ENCODE results near the gene GALR1.

The GALR1 gene

GRCh38 chr18:77308216-77308615 is 58.6 kb downstream of the GALR1 start:
- no peaks in the 10 kb centered on the region for H3K9me3 Mint-ChIP-seq
- peaks cover 37% of the 10 kb centered on the region for H3K27me3 Mint-ChIP-seq
- H3K4me1 Mint-ChIP-seq = no peaks in the 10 kb centered on the region
- no peak overlapping the region for H3K27ac Mint-ChIP-seq (ENCODE audit: low read depth)
- peaks cover 1% of the 10 kb centered on the region for H3K36me3 Mint-ChIP-seq (ENCODE audit: insufficient read depth)
- DNase-seq (ENCODE audit: low spot score in 2 of 2) = no peak
- ATAC-seq (replicated peaks; ENCODE audit: extremely low read depth, poor library complexity, severe bottlenecking) = no peak
- no peak overlapping the region for H3K4me3 Mint-ChIP-seq

GRCh38 chr18:77314511-77314910 is 64.9 kb downstream of the GALR1 start:
- no peak for ATAC-seq (replicated peaks; ENCODE audit: extremely low read depth, poor library complexity, severe bottlenecking)
- H3K9me3 Mint-ChIP-seq = no peaks in the 10 kb centered on the region
- no peaks in the 10 kb centered on the region for H3K4me1 Mint-ChIP-seq
- H3K4me3 Mint-ChIP-seq = no peak overlapping the region
- peaks cover 8% of the 10 kb centered on the region for H3K27me3 Mint-ChIP-seq
- no peaks in the 10 kb centered on the region for H3K36me3 Mint-ChIP-seq (ENCODE audit: insufficient read depth)
- no peak for DNase-seq (ENCODE audit: low spot score in 2 of 2)
- no peak overlapping the region for H3K27ac Mint-ChIP-seq (ENCODE audit: low read depth)

GRCh38 chr18:77314952-77315351 is 65.3 kb downstream of the GALR1 start:
- H3K4me1 Mint-ChIP-seq = no peaks in the 10 kb centered on the region
- no peaks in the 10 kb centered on the region for H3K9me3 Mint-ChIP-seq
- no peak overlapping the region for H3K4me3 Mint-ChIP-seq
- H3K27ac Mint-ChIP-seq (ENCODE audit: low read depth) = no peak overlapping the region
- peaks cover 8% of the 10 kb centered on the region for H3K27me3 Mint-ChIP-seq
- DNase-seq (ENCODE audit: low spot score in 2 of 2) (no peak), ATAC-seq (replicated peaks; ENCODE audit: extremely low read depth, poor library complexity, severe bottlenecking) (no peak)
- H3K36me3 Mint-ChIP-seq (ENCODE audit: insufficient read depth) = no peaks in the 10 kb centered on the region

- H3K27ac Mint-ChIP-seq (ENCODE audit: low read depth) = no peak overlapping the region
- H3K27me3 Mint-ChIP-seq = peaks cover 18% of the 10 kb centered on the region
- H3K4me1 Mint-ChIP-seq = no peaks in the 10 kb centered on the region
- ATAC-seq (replicated peaks; ENCODE audit: extremely low read depth, poor library complexity, severe bottlenecking) (no peak), DNase-seq (ENCODE audit: low spot score in 2 of 2) (no peak)
- H3K36me3 Mint-ChIP-seq (ENCODE audit: insufficient read depth) = peaks cover 2% of the 10 kb centered on the region
- no peak overlapping the region for H3K4me3 Mint-ChIP-seq
- H3K9me3 Mint-ChIP-seq = no peaks in the 10 kb centered on the region
Observed at GRCh38 chr18:77316008-77316407, 66.4 kb downstream of the GALR1 start.

GRCh38 chr18:77316641-77317040 is 67.0 kb downstream of the GALR1 start:
- Mint-ChIP-seq H3K9me3 (no peaks in the 10 kb centered on the region), H3K4me1 (no peaks in the 10 kb centered on the region), H3K36me3 (ENCODE audit: insufficient read depth) (peaks cover 2% of the 10 kb centered on the region), H3K4me3 (no peak overlapping the region), H3K27ac (ENCODE audit: low read depth) (no peak overlapping the region), H3K27me3 (peaks cover 22% of the 10 kb centered on the region)
- no peak for DNase-seq (ENCODE audit: low spot score in 2 of 2)
- no peak for ATAC-seq (replicated peaks; ENCODE audit: extremely low read depth, poor library complexity, severe bottlenecking)

- Mint-ChIP-seq H3K4me3 (no peak overlapping the region), H3K9me3 (no peaks in the 10 kb centered on the region), H3K27me3 (peaks cover 46% of the 10 kb centered on the region), H3K36me3 (ENCODE audit: insufficient read depth) (peaks cover 2% of the 10 kb centered on the region), H3K4me1 (no peaks in the 10 kb centered on the region), H3K27ac (ENCODE audit: low read depth) (no peak overlapping the region)
- DNase-seq (ENCODE audit: low spot score in 2 of 2) = no peak
- ATAC-seq (replicated peaks; ENCODE audit: extremely low read depth, poor library complexity, severe bottlenecking) = no peak
Observed at GRCh38 chr18:77320971-77321559, 71.4 kb downstream of the GALR1 start.

- Mint-ChIP-seq H3K27me3 (peaks cover 46% of the 10 kb centered on the region), H3K36me3 (ENCODE audit: insufficient read depth) (peaks cover 2% of the 10 kb centered on the region)
- no peak for ATAC-seq (replicated peaks; ENCODE audit: extremely low read depth, poor library complexity, severe bottlenecking)
Observed at GRCh38 chr18:77321823-77322805, 72.5 kb downstream of the GALR1 start.

GRCh38 chr18:77323640-77324299 is 74.1 kb downstream of the GALR1 start:
- Mint-ChIP-seq H3K4me1 (no peaks in the 10 kb centered on the region), H3K4me3 (no peak overlapping the region), H3K9me3 (no peaks in the 10 kb centered on the region), H3K36me3 (ENCODE audit: insufficient read depth) (peaks cover 2% of the 10 kb centered on the region), H3K27me3 (peaks cover 53% of the 10 kb centered on the region), H3K27ac (ENCODE audit: low read depth) (no peak overlapping the region)
- ATAC-seq (replicated peaks; ENCODE audit: extremely low read depth, poor library complexity, severe bottlenecking) (no peak), DNase-seq (ENCODE audit: low spot score in 2 of 2) (no peak)

More at GRCh38 chr18:77321823-77322805, 72.5 kb downstream of the GALR1 start:
- H3K9me3 Mint-ChIP-seq = no peaks in the 10 kb centered on the region
- no peak overlapping the region for H3K4me3 Mint-ChIP-seq
- no peak overlapping the region for H3K27ac Mint-ChIP-seq (ENCODE audit: low read depth)
- H3K4me1 Mint-ChIP-seq = no peaks in the 10 kb centered on the region
- no peak for DNase-seq (ENCODE audit: low spot score in 2 of 2)

Measured in central memory CD8-positive, alpha-beta T cell (primary cell).